Measurements from ENCODE around the gene PRKCE. TPM values are rescaled to one million over a fixed set of nuclear protein-coding genes. Genes with fewer than 3 reads are reported as not detected.

Gene PRKCE
- total RNA-seq, 1 donor from 2014 or later, result 20.3 TPM

- DNase-seq (ENCODE audit: low spot score), result no peak
Observed at GRCh38 chr2:45951025-45951727, 299.7 kb downstream of the PRKCE start.

GRCh38 chr2:45952591-45952990 lies 301.1 kb downstream of the PRKCE start:
- no peak for DNase-seq (ENCODE audit: low spot score)
- intact Hi-C loops (cut with DNase I), result no loop called here

More at GRCh38 chr2:45951025-45951727, 299.7 kb downstream of the PRKCE start:
- intact Hi-C loops (cut with DNase I), result no loop called here

- intact Hi-C loops (cut with DNase I), result no loop called here
- DNase-seq (ENCODE audit: low spot score), result no peak
Observed at GRCh38 chr2:45953376-45954027, 302.0 kb downstream of the PRKCE start.

GRCh38 chr2:45954233-45954850 lies 302.9 kb downstream of the PRKCE start:
- no peak for DNase-seq (ENCODE audit: low spot score)
- intact Hi-C loops (cut with DNase I), result no loop called here

- intact Hi-C loops (cut with DNase I), result no loop called here
- DNase-seq (ENCODE audit: low spot score), result no peak
Observed at GRCh38 chr2:45957533-45958227, 306.2 kb downstream of the PRKCE start.

GRCh38 chr2:45960057-45960863 lies 308.8 kb downstream of the PRKCE start:
- DNase-seq (ENCODE audit: low spot score), result no peak
- intact Hi-C loops (cut with DNase I), result no loop called here

GRCh38 chr2:45962177-45962921 lies 310.9 kb downstream of the PRKCE start:
- intact Hi-C loops (cut with DNase I), result no loop called here
- peak; percentile 80 for DNase-seq (ENCODE audit: low spot score)

- no peak for DNase-seq (ENCODE audit: low spot score)
- intact Hi-C loops (cut with DNase I), result no loop called here
Observed at GRCh38 chr2:45963816-45964215, 312.3 kb downstream of the PRKCE start.

GRCh38 chr2:45964223-45964841 lies 312.9 kb downstream of the PRKCE start:
- intact Hi-C loops (cut with DNase I), result no loop called here
- DNase-seq (ENCODE audit: low spot score), result peak; percentile 85

GRCh38 chr2:45964906-45965305 lies 313.4 kb downstream of the PRKCE start:
- DNase-seq (ENCODE audit: low spot score), result no peak
- intact Hi-C loops (cut with DNase I), result no loop called here

GRCh38 chr2:45965871-45966498 lies 314.5 kb downstream of the PRKCE start:
- intact Hi-C loops (cut with DNase I), result no loop called here
- DNase-seq (ENCODE audit: low spot score), result peak; percentile 24

- no peak for DNase-seq (ENCODE audit: low spot score)
- intact Hi-C loops (cut with DNase I), result no loop called here
Observed at GRCh38 chr2:45968946-45969584, 317.6 kb downstream of the PRKCE start.

- intact Hi-C loops (cut with DNase I), result no loop called here
- no peak for DNase-seq (ENCODE audit: low spot score)
Observed at GRCh38 chr2:45973426-45973825, 322.0 kb downstream of the PRKCE start.

GRCh38 chr2:45974056-45974455 lies 322.6 kb downstream of the PRKCE start:
- DNase-seq (ENCODE audit: low spot score), result no peak
- intact Hi-C loops (cut with DNase I), result no loop called here

GRCh38 chr2:45974762-45975408 lies 323.4 kb downstream of the PRKCE start:
- intact Hi-C loops (cut with DNase I), result no loop called here
- no peak for DNase-seq (ENCODE audit: low spot score)

- intact Hi-C loops (cut with DNase I), result no loop called here
- no peak for DNase-seq (ENCODE audit: low spot score)
Observed at GRCh38 chr2:45975752-45976517, 324.5 kb downstream of the PRKCE start.
